GM23248 (cell line): ENCODE results near the gene GBP7. TPM values are rescaled to one million over a fixed set of nuclear protein-coding genes. Genes with fewer than 3 reads are reported as not detected.
A peak's percentile ranks its signal among the peaks of the same experiment; 100 is the strongest.
"Not testable (repeated sequence)": the region's sequence is repeated elsewhere in the genome, so short reads cannot be mapped to it uniquely, and the experiment has no call there.

Source experiments
- DNase-seq: peaks from one replicate; pipeline ENCODE4 v3.0.0-alpha.2; 2015
- H2AFZ ChIP-seq: fragments of 200-600 bp; sonication (generic); 2 replicates; pipeline ENCODE4 v1.6.1; 2016; ENCODE audit warnings: antibody characterized with exemption
- H3F3A ChIP-seq: fragments of 200-600 bp; sonication (generic); 2 replicates; pipeline ENCODE4 v1.6.1; 2016; ENCODE audit warnings: mild to moderate bottlenecking, antibody characterized with exemption, mixed run types; ENCODE audit not compliant: insufficient read depth
- H3K27ac ChIP-seq: fragments of 200-600 bp; sonication (generic); 2 replicates; pipeline ENCODE4 v1.5.1; 2016; ENCODE audit warnings: mild to moderate bottlenecking
- H3K27me3 ChIP-seq: fragments of 200-600 bp; sonication (generic); replicated peaks from 2 replicates; pipeline ENCODE4 v1.6.1; 2016; ENCODE audit warnings: mild to moderate bottlenecking; ENCODE audit not compliant: insufficient read depth
- H3K36me3 ChIP-seq: fragments of 200-600 bp; sonication (generic); 2 replicates; pipeline ENCODE4 v1.6.1; 2016; ENCODE audit warnings: low read depth, mild to moderate bottlenecking
- H3K4me1 ChIP-seq: fragments of 200-600 bp; sonication (generic); 2 replicates; pipeline ENCODE4 v1.6.1; 2016; ENCODE audit warnings: mild to moderate bottlenecking; ENCODE audit not compliant: insufficient read depth
- H3K4me2 ChIP-seq: fragments of 200-600 bp; sonication (generic); one replicate; pipeline ENCODE4 v1.6.1; 2016; ENCODE audit warnings: mild to moderate bottlenecking; ENCODE audit not compliant: unreplicated experiment
- H3K4me3 ChIP-seq: fragments of 200-600 bp; sonication (generic); 2 replicates; pipeline ENCODE4 v1.5.1; 2016; ENCODE audit warnings: mild to moderate bottlenecking
- H3K79me2 ChIP-seq: fragments of 200-600 bp; sonication (generic); 2 replicates; pipeline ENCODE4 v1.6.1; 2016; ENCODE audit warnings: mild to moderate bottlenecking; ENCODE audit not compliant: insufficient read depth
- H3K9ac ChIP-seq: fragments of 200-600 bp; sonication (generic); 2 replicates; pipeline ENCODE4 v1.6.1; 2016; ENCODE audit warnings: mild to moderate bottlenecking
- H3K9me2 ChIP-seq: fragments of 200-600 bp; sonication (generic); 2 replicates; pipeline ENCODE4 v1.6.1; 2016; ENCODE audit warnings: mixed run types, mild to moderate bottlenecking, moderate library complexity; ENCODE audit not compliant: insufficient read depth
- H3K9me3 ChIP-seq: fragments of 200-600 bp; sonication (generic); one replicate; pipeline ENCODE4 v1.6.1; 2017; ENCODE audit warnings: low read depth
- H4K20me1 ChIP-seq: fragments of 200-600 bp; sonication (generic); 2 replicates; pipeline ENCODE4 v1.6.0; 2016; ENCODE audit not compliant: insufficient read depth
- EZH2 ChIP-seq: fragments of 200-600 bp; sonication (generic); IDR thresholded peaks from 2 replicates; pipeline ENCODE4 v1.6.1; 2018; ENCODE audit warnings: antibody characterized with exemption, mild to moderate bottlenecking; ENCODE audit not compliant: insufficient read depth, poor library complexity, severe bottlenecking
- EZH2phosphoT487 ChIP-seq: fragments of 200-600 bp; sonication (generic); IDR thresholded peaks from 2 replicates; pipeline ENCODE4 v1.6.1; 2018; ENCODE audit warnings: antibody characterized with exemption, moderate library complexity, mild to moderate bottlenecking, low read depth; ENCODE audit not compliant: insufficient read depth
- WGBS, 2 experiments: methylation state at CpG; one replicate each; pipeline ENCODE4 v1.1.6; 2015 to 2017; ENCODE audit warnings: low lambda C conversion rate in 2 of 2, low coverage in 1 of 2; ENCODE audit errors: missing lambda C conversion rate in 2 of 2; 5-methylcytosine and 5-hydroxymethylcytosine counted together
- in situ Hi-C: fragments of 300-500 bp; cut with MboI; formaldehyde crosslinking; loops from 2 replicates; pipeline ENCODE4 v1.15.0; 2020
- polyA plus RNA-seq: library from polyadenylated mRNA; unstranded; fragments of >200 nt; fragmentation: Nextera tagmentation; extraction: Ambion mirVana; gene quantifications from 2 replicates; pipeline ENCODE4 v1.2.1, GENCODE V29; 2016
- total RNA-seq: library from RNA; depleted of rRNA; stranded (reverse); fragments of >200 nt; shearing (Covaris generic); gene quantifications from 2 replicates; pipeline ENCODE4 v1.2.3, GENCODE V29; 2014

The GBP7 gene
- total and polyA plus RNA-seq, 2 experiments from 2014 or later, result not detected

GRCh38 chr1:89133747-89134146 lies 42.1 kb downstream of the GBP7 start:
- H3K27me3 ChIP-seq, result no peaks in the 10 kb centered on the region
- no peak overlapping the region for H3K27ac ChIP-seq
- no peak for DNase-seq
- no peak overlapping the region for H3K4me2 ChIP-seq
- H3F3A ChIP-seq, result no peaks in the 10 kb centered on the region
- H3K4me1 ChIP-seq, result peaks cover 11% of the 10 kb centered on the region; the same call in 1 of the 2 replicates
- H3K79me2 ChIP-seq, result no peaks in the 10 kb centered on the region
- WGBS, 2 experiments, result 69 to 82% methylated on average over 1 of the region's 1 CpG
- H3K9ac ChIP-seq, result no peak overlapping the region
- no peaks in the 10 kb centered on the region for H3K36me3 ChIP-seq
- TF ChIP-seq EZH2, result no peak
- TF ChIP-seq EZH2phosphoT487, result no peak
- H2AFZ ChIP-seq, result no peak overlapping the region
- in situ Hi-C loops, result no loop called here
- H3K4me3 ChIP-seq, result no peak overlapping the region
- no peaks in the 10 kb centered on the region for H3K9me2 ChIP-seq
- H3K9me3 ChIP-seq, result no peaks in the 10 kb centered on the region
- no peaks in the 10 kb centered on the region for H4K20me1 ChIP-seq

- TF ChIP-seq EZH2, result no peak
- TF ChIP-seq EZH2phosphoT487, result no peak
- Histone ChIP-seq H2AFZ (no peak overlapping the region), H3K9ac (no peak overlapping the region), H4K20me1 (no peaks in the 10 kb centered on the region), H3K36me3 (no peaks in the 10 kb centered on the region), H3F3A (no peaks in the 10 kb centered on the region), H3K4me2 (no peak overlapping the region), H3K4me3 (no peak overlapping the region), H3K27me3 (no peaks in the 10 kb centered on the region), H3K9me3 (no peaks in the 10 kb centered on the region), H3K9me2 (no peaks in the 10 kb centered on the region), H3K4me1 (peaks cover 22% of the 10 kb centered on the region; the same call in 1 of the 2 replicates), H3K27ac (no peak overlapping the region), H3K79me2 (no peaks in the 10 kb centered on the region)
- in situ Hi-C loops, result no loop called here
- 34 to 57% methylated on average over 1 of the region's 1 CpG for WGBS, 2 experiments
- no peak for DNase-seq
Observed at GRCh38 chr1:89130716-89131115, 45.1 kb downstream of the GBP7 start.

DNA sequence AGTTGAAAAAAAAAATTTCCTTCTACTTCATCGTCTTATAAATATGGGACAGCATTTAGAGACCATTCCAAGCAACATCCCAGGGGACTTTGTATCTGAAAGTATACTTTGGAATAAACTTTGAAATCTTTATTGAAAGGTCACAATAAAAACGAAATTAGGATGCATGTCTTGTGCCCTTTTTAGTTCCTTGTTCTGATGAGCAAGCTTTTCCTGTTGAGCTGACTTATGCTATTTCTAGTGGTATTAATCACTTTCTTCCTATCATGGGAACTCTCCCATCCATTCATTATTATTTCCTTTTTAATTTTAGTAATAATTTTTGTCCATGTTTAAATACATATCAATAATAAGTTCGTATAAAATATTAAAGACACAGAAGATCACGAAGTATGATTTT lies 45.9 kb downstream of the GBP7 start:
- H3K27me3 ChIP-seq, result no peaks in the 10 kb centered on the region
- H3K79me2 ChIP-seq, result no peaks in the 10 kb centered on the region
- H3K9me3 ChIP-seq, result no peaks in the 10 kb centered on the region
- WGBS, 2 experiments, result 44 to 52% methylated on average over 4 of the region's 4 CpGs
- no peaks in the 10 kb centered on the region for H3K9me2 ChIP-seq
- no peak overlapping the region for H3K4me2 ChIP-seq
- TF ChIP-seq EZH2phosphoT487 (no peak), EZH2 (no peak)
- H3F3A ChIP-seq, result no peaks in the 10 kb centered on the region
- no peak overlapping the region for H3K4me3 ChIP-seq
- H4K20me1 ChIP-seq, result no peaks in the 10 kb centered on the region
- in situ Hi-C loops, result no loop called here
- peak overlapping the region; percentile 97; the same call in 1 of the 2 replicates for H2AFZ ChIP-seq
- peak; percentile 30 for DNase-seq
- H3K36me3 ChIP-seq, result no peaks in the 10 kb centered on the region
- H3K9ac ChIP-seq, result no peak overlapping the region
- H3K4me1 ChIP-seq, result peaks cover 28% of the 10 kb centered on the region; the same call in 1 of the 2 replicates
- no peak overlapping the region for H3K27ac ChIP-seq

DNA sequence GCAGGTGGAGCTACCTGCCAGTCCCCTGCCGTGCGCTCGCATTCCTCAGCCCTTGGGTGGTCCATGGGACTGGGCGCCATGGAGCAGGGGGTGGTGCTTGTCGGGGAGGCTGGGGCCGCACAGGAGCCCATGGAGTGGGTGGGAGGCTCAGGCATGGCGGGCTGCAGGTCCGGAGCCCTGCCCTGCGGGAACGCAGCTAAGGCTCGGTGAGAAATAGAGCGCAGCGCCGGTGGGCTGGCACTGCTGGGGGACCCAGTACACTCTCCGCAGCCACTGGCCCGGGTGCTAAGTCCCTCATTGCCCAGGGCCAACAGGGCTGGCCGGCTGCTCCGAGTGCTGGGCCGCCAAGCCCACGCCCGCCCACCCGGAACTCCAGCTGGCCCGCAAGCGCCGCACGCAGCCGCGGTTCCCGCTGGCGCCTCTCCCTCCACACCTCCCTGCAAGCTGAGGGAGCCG lies 47.8 kb downstream of the GBP7 start:
- H3K27me3 ChIP-seq, H3K4me2 ChIP-seq, H3F3A ChIP-seq: not testable (repeated sequence)

DNA sequence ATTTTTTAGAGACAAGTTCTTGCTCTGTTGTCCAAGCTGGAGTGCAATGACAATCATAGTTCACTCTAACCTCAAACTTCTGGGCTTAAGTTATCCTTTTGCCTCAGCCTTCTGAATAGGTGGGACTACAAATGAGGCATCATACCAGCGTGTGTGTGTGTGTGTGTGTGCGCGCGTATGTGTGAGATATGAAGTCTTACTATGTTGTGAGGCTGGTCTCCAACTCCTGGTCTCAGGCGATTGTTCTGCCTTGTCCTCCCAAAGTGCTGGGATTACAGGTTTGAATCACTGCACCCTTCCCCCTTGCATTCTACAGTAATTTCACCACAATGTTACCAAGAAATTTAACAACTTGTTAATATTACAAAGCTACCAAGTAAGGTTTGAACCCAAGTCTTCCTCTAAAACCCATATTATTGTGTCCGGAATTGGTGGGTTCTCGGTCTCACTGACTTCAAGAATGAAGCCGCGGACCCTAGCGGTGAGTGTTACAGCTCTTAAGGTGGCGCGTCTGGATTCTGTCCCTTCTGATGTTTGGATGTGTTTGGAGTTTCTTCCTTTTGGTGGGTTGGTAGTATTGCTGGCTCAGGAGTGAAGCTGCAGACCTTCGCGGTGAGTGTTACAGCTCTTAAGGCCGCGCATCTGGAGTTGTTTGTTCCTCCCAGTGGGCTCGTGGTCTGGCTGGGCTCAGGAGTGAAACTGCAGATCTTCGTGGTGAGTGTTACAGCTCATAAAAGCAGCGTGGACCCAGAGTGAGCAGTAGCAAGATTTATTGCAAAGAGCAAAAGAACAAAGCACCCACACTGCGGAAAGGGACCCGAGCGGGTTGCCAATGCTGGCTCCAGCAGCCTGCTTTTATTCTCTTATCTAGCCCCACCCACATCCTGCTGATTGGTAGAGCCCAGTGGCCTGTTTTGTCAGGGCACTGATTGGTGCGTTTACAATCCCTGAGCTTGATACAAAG lies 48.9 kb downstream of the GBP7 start:
- H3K27ac ChIP-seq, DNase-seq, H3K9ac ChIP-seq, H3K27me3 ChIP-seq, H3K9me2 ChIP-seq, H3K36me3 ChIP-seq, in situ Hi-C loops, H3F3A ChIP-seq, H3K9me3 ChIP-seq, H4K20me1 ChIP-seq, H2AFZ ChIP-seq, H3K79me2 ChIP-seq, H3K4me3 ChIP-seq: not testable (repeated sequence)
- Histone ChIP-seq H3K4me2 (peak overlapping the region; percentile 93), H3K4me1 (peaks cover 28% of the 10 kb centered on the region; the same call in 1 of the 2 replicates)
- 79 to 82% methylated on average over 23 of the region's 23 CpGs for WGBS, 2 experiments

More for the DNA sequence above, 47.8 kb downstream of the GBP7 start:
- WGBS, 2 experiments, result 93 to 97% methylated on average over 9 to 28 of the region's 31 CpGs
- peaks cover 28% of the 10 kb centered on the region; the same call in 1 of the 2 replicates for H3K4me1 ChIP-seq
- in situ Hi-C loops, H3K9me3 ChIP-seq, H2AFZ ChIP-seq, H3K36me3 ChIP-seq, H3K4me3 ChIP-seq, H4K20me1 ChIP-seq, H3K9me2 ChIP-seq, H3K79me2 ChIP-seq, DNase-seq, H3K27ac ChIP-seq, H3K9ac ChIP-seq: not testable (repeated sequence)
